Stimulated activated CD8-positive, alpha-beta memory T cell treated with anti-CD3 and anti-CD28 coated beads, Interleukin-12 subunit alpha, Interleukin-12 subunit beta, amount 100 ng/mL, for 24 hours (primary cell): ENCODE results near the gene TBL3.
A peak's percentile ranks its signal among the peaks of the same experiment; 100 is the strongest.
"Not testable (repeated sequence)": the region's sequence is repeated elsewhere in the genome, so short reads cannot be mapped to it uniquely, and the experiment has no call there.

Experiments
- DNase-seq: peaks from one replicate; pipeline ENCODE4 v3.0.0-alpha.2; 2020; ENCODE audit errors: extremely low read depth

The TBL3 gene

GRCh38 chr16:1942810-1943726 is 28.8 kb upstream of the TBL3 start, which contains the start of gene MSRB1:
MSRB1 (minus strand) TSS chr16:1943199; CDS start chr16:1943156, 43 bp downstream.
- DNase-seq, result peak; percentile 100

DNA sequence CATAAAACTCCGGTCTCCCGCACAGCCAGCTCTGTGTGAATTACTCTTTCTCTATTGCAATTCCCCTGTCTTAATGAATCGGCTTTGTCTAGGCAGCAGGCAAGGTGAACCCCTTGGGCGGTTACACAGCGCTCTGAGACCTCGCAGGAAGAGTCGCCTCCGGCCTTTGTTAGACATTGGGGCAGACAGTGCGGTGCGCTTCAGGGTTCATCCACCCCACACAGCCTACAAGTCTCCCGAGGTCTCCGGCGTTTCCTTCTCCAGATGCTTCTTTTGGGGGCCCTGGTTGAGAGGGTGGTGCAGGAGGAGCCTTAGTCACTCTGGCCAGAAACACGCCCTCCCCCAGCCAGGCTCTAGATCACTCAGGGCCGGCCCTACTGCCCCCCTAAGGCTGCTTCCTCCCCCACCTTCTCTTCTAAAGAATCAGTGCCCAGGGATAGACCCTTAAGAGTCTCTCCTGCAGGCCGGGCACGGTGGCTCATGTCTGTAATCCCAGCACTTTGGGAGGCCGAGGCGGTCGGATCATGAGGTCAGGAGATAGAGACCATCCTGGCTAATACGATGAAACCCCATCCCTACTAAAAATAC is 27.1 kb upstream of the TBL3 start:
- DNase-seq, result no peak

- DNase-seq, result no peak
Measured at GRCh38 chr16:1945559-1946391, 26.1 kb upstream of the TBL3 start.

GRCh38 chr16:1946495-1947368 is 25.1 kb upstream of the TBL3 start:
- DNase-seq, result no peak

- no peak for DNase-seq
Measured at GRCh38 chr16:1947369-1947670, 24.5 kb upstream of the TBL3 start.

DNA sequence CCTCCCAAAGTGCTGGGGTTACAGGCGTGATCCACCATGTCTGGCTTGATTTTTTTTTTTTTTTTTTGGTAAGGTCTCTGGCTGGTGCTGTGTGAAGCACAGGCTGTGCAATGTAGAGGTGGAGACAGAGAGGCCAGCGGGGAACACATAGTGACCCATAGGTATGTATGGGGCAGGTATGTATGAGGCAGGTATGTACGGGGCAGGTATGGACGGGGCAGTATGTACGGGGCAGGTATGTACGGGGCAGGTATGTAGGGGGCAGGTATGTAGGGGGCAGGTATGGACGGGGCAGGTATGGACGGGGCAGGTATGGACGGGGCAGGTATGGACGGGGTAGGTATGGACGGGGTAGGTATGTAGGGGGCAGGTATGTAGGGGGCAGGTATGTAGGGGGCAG is 22.3 kb upstream of the TBL3 start:
- no peak for DNase-seq

- no peak for DNase-seq
Measured at GRCh38 chr16:1950047-1950446, 21.8 kb upstream of the TBL3 start.

DNA sequence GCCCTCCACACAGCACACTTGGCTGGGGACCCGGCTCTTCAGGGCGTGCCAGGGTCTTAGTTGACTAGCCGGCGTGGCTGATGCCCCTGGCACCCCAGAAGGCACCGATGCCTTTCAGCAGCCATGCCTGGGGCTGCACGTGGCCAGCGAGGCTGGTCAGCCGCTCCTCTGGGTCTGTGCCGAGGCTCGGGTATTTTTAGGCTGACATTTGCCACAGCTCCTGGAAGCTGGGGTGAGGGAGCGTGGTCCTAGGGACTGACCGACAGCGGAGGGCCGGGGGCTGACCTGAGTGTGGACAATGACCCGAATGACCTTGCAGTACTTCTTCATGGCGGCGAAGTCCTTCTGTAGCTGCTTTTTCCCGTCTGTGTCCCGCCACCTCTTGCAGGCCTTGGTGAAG is 21.3 kb upstream of the TBL3 start:
- DNase-seq, result no peak

GRCh38 chr16:1953734-1954133 is 18.1 kb upstream of the TBL3 start:
- no peak for DNase-seq

GRCh38 chr16:1957434-1958142 is 14.3 kb upstream of the TBL3 start:
- not testable (repeated sequence) for DNase-seq

- DNase-seq, result not testable (repeated sequence)
Measured at GRCh38 chr16:1958143-1958491, 13.7 kb upstream of the TBL3 start.

GRCh38 chr16:1958715-1959268 is 13.1 kb upstream of the TBL3 start:
- DNase-seq, result no peak

DNA sequence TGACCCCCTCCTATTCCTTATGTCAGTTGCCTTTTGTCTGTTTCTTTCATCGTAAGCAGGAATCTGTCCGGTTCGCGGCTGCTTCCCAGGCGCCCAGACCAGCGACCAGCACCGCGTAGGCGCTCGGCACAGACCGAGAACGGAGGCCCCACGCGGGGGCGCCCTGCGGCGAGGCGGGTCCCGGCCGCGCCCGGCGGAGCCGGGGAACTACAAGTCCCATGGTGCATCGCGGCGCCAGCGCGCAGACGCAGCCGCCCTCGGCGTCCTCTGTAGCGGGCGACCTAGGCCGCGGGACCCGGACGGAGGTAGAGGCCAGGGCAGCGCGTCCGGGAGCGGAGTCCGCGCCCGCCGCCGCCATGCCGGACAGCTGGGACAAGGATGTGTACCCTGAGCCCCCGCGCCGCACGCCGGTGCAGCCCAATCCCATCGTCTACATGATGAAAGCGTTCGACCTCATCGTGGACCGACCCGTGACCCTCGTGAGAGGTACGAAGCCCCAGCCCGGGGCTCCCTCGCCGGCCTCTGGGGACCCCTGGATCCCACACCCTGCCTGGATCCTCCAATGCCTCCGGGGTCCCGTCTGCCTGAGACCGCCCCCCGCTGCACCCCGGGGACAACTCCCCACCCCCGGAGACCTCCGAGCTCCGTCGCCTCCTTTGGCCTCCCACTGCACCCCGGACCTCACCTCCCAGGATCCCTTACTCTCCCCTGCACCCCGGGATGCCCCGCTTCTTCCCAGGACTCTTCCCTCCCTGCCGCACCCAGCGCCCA is 12.4 kb upstream of the TBL3 start, which contains the start of gene NDUFB10:
TSS of gene NDUFB10 (plus strand) at position 270 of the 771 bp plus-strand sequence. CDS start at position 357, 87 bp downstream.
- DNase-seq, result peak; percentile 77

- DNase-seq, result no peak
Measured at GRCh38 chr16:1960665-1961630, 10.9 kb upstream of the TBL3 start.

DNA sequence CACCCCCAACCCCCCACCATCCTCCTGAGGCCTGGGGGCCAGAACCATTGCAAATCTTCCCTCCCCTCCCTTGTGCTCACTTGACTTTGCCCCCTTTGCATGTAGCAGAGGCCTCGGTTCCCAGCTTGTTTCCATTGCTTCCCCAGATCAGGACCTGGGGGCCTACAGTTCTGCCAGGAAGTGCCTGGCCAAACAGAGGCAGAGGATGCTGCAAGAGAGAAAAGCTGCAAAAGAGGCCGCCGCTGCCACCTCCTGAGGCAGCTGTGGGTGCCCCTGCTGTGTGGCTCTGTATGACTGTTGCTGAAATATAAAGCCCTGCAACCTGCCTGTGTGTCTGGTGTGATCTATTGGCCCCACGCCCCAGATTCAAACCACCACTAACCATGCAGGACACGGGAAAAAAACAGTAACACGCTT is 10.2 kb upstream of the TBL3 start:
- no peak for DNase-seq

DNA sequence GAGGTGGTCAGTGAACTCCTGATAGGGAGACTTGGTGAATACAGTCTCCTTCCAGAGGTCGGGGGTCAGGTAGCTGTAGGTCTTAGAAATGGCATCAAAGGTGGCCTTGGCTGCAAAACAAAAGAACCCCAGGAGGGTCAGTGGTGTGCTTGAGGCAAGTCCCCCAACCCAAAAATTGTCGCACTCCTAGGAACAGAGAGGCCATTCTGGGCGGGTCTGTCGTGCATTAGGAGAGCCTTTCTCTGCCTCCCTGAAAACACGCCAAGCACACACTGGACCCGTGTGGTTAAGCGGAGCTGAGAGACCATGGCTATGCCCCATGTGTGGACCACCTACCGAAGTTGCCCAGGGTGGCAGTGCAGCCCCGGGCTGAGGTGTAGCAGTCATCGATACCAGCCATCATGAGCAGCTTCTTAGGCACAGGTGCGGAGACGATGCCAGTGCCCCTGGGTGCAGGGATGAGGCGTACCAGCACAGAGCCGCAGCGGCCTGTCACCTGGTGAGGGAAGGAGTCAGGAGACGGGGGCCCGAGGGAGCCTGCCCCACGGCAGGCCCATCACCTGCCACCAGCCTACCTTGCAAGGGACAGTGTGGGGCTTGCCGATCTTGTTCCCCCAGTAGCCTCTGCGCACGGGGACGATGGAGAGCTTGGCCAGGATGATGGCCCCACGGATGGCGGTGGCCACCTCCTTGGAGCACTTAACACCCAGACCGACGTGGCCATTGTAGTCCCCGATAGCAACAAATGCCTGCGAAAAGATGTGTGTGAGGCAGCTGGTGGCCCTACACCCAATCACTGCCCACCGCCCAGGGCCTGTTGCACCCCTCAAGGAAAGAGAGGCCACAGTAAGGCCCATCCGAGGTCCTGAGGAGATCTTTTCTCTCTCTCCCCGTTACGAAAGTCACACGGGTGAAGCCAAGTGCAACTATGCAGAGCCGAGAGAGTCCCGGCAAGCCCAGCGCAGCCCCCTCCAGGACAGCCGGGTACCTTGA is 9.4 kb upstream of the TBL3 start:
- not testable (repeated sequence) for DNase-seq

- no peak for DNase-seq
Measured at GRCh38 chr16:1963806-1964505, 7.9 kb upstream of the TBL3 start.
